NK-92 (cell line): ENCODE measurements around the gene SIX2.
"Not testable (repeated sequence)": the region's sequence is repeated elsewhere in the genome, so short reads cannot be mapped to it uniquely, and the experiment has no call there.

Experiments used
- DNase-seq: peaks from one replicate; lab custom pipeline; 2025; ENCODE audit not compliant: unreplicated experiment; lab: John Stamatoyannopoulos, UW

SIX2 gene

GRCh38 chr2:45009303-45009927, at the start of gene SIX2:
Gene SIX2 (minus strand): TSS chr2:45009452. CDS start chr2:45009110, 342 bp downstream.
- no peak for DNase-seq

- DNase-seq, result no peak
Observed at GRCh38 chr2:45055162-45055605, 45.9 kb upstream of the SIX2 start.

GRCh38 chr2:45053966-45054365, 44.7 kb upstream of the SIX2 start:
- DNase-seq, result no peak

GRCh38 chr2:45052388-45052928, 43.2 kb upstream of the SIX2 start:
- DNase-seq, result no peak

GRCh38 chr2:45049569-45050336, 40.5 kb upstream of the SIX2 start:
- no peak for DNase-seq

GRCh38 chr2:45047301-45047700, 38.0 kb upstream of the SIX2 start:
- DNase-seq, result no peak

GRCh38 chr2:45046786-45047185, 37.5 kb upstream of the SIX2 start:
- DNase-seq, result no peak

GRCh38 chr2:45045706-45046105, 36.5 kb upstream of the SIX2 start:
- DNase-seq, result no peak

GRCh38 chr2:45044916-45045315, 35.7 kb upstream of the SIX2 start:
- no peak for DNase-seq

GRCh38 chr2:45043174-45043573, 33.9 kb upstream of the SIX2 start:
- DNase-seq, result no peak

- no peak for DNase-seq
Observed at GRCh38 chr2:45042401-45042800, 33.1 kb upstream of the SIX2 start.

- no peak for DNase-seq
Observed at GRCh38 chr2:45040786-45041185, 31.5 kb upstream of the SIX2 start.

- not testable (repeated sequence) for DNase-seq
Observed at GRCh38 chr2:45039804-45040203, 30.6 kb upstream of the SIX2 start.

GRCh38 chr2:45038861-45039260, 29.6 kb upstream of the SIX2 start:
- DNase-seq, result not testable (repeated sequence)

- no peak for DNase-seq
Observed at GRCh38 chr2:45033302-45033701, 24.1 kb upstream of the SIX2 start.

- no peak for DNase-seq
Observed at GRCh38 chr2:45031028-45031427, 21.8 kb upstream of the SIX2 start.

GRCh38 chr2:45030553-45030952, 21.3 kb upstream of the SIX2 start:
- no peak for DNase-seq

- DNase-seq, result no peak
Observed at GRCh38 chr2:45029215-45029614, 20.0 kb upstream of the SIX2 start.

GRCh38 chr2:45028276-45028675, 19.0 kb upstream of the SIX2 start:
- no peak for DNase-seq

GRCh38 chr2:45026924-45027450, 17.7 kb upstream of the SIX2 start:
- no peak for DNase-seq

GRCh38 chr2:45024600-45025291, 15.5 kb upstream of the SIX2 start:
- no peak for DNase-seq
